ENCODE data around the gene TMEFF1.
"Not testable (repeated sequence)": the region's sequence is repeated elsewhere in the genome, so short reads cannot be mapped to it uniquely, and the experiment has no call there.

GRCh38 chr9:100527180-100527794, 54.3 kb downstream of the TMEFF1 start:
- TF ChIP-seq CTCF, POLR2A (IDR thresholded peaks at IDR 0.05): not testable (repeated sequence)
